Measurements from ENCODE around the gene SUGT1.

- TF ChIP-seq CTCF (IDR thresholded peaks at IDR 0.05; ENCODE audit: borderline replicate concordance, extremely low read depth, low read length, poor library complexity, severe bottlenecking) (no peak), EZH2 (IDR thresholded peaks at IDR 0.05; ENCODE audit: borderline replicate concordance, low read depth, low read length, severe bottlenecking) (no peak)
Measured at GRCh38 chr13:52642131-52642530, 10.5 kb upstream of the SUGT1 start, which contains the start of gene HNRNPA1L2.

All from DND-41 (cell line).